LNCaP clone FGC (cell line): ENCODE data around the gene SKIDA1.

Source experiments
- DNase-seq: peaks from one replicate; pipeline ENCODE4 v3.0.0-alpha.2; 2011; ENCODE audit warnings: low read depth
- H3K4me3 ChIP-seq: 2 replicates; pipeline ENCODE4 v1.5.1; 2011; ENCODE audit warnings: mild to moderate bottlenecking, low read depth, low read length, control low read depth
- CTCF ChIP-seq: IDR thresholded peaks from 2 replicates; pipeline ENCODE4 v1.5.1; 2012; ENCODE audit warnings: mild to moderate bottlenecking; ENCODE audit not compliant: control insufficient read depth, insufficient read depth; ENCODE audit errors: extremely low read depth

SKIDA1 gene

DNA sequence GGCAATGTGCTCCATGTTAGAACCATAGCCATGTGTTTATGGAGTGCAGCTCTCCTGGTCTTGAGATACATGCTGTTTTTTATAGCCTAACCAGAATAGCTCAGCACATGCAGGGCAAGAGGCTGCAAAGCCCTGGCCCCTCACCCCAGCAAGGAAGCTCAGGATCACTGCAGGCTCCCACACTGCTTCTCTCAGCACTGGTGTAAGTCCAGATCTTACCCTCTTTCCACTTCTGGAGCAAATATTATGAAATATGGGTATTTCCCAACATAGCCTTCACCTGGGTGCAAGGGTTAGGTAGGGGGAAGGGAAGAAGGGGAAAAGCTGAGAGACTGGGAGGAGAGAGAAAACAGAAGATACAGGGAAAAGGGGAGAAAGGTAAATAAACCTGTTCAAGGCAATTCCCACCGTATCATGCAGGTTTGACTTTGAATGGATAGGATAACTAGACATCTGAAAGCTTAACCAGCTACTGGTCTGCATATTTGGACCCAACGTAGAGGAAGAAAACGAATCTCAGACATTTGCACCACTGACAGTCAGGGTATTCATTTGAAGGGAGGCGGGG, 19.7 kb downstream of the SKIDA1 start:
- DNase-seq: no peak
- no peak overlapping the region for H3K4me3 ChIP-seq
- no peak for TF ChIP-seq CTCF

GRCh38 chr10:21503542-21503941, 21.9 kb downstream of the SKIDA1 start:
- H3K4me3 ChIP-seq: no peak overlapping the region
- no peak for TF ChIP-seq CTCF
- no peak for DNase-seq

GRCh38 chr10:21502348-21502740, 23.1 kb downstream of the SKIDA1 start:
- TF ChIP-seq CTCF: no peak
- no peak for DNase-seq
- H3K4me3 ChIP-seq: no peak overlapping the region

DNA sequence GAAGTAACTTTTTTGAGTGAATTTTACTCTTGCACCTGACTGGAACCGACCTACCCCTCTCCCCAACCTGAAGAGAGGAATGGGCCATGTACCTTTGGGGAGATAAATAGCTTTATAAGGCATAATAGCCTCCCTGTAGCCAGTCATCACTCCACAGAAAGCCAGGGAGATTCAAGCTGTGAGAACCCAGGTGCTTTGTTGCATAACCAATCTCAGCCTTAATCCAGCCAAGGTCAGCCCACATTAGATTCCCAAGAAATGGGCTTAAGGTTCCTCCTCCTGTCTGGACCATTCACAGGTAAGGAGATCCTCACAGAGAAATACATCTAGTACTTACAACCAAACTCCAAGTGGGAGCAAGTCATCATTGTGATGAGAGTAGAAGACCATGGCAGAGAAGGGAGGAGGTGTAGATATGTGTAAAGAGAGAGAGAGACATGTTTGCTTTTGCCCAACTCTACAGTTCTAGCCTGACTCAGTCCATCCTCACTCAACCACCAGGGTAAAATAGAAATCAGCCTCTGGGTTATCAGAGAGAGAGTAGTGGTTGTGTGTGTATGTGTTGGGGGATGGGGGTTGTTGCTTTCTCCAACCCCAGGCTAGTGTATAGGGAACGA, 23.6 kb downstream of the SKIDA1 start:
- no peak for TF ChIP-seq CTCF
- no peak overlapping the region for H3K4me3 ChIP-seq
- no peak for DNase-seq

DNA sequence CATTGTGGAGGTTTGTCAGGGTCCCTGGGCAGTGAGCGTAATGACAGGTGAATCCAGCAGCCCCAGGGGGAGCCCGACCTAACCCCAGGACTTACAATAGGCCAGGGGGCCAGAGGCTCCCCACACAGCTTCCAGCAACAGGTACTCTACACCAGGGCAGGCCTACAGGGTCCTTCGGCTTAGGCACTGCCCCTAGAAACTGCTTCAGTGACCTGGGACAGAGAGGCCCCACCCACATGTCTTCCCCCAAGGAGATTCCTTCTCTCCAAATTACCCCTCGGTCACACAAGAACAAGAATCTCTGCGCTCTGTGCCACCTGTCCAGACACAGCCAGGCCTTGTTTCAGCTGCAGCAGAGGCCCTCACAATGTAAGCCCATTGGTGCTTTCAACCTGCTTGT, 24.4 kb downstream of the SKIDA1 start:
- no peak for DNase-seq
- H3K4me3 ChIP-seq: no peak overlapping the region
- TF ChIP-seq CTCF: no peak

GRCh38 chr10:21500578-21500910, 24.9 kb downstream of the SKIDA1 start:
- DNase-seq: no peak
- no peak overlapping the region for H3K4me3 ChIP-seq
- TF ChIP-seq CTCF: no peak
